Choroid plexus epithelial cell (primary cell): ENCODE results near the gene NXNL2.
A peak's percentile ranks its signal among the peaks of the same experiment; 100 is the strongest.

Experiments
- DNase-seq: peaks from one replicate; pipeline ENCODE4 v3.0.0-alpha.2; 2010; ENCODE audit warnings: low read depth
- H3K4me3 ChIP-seq: 2 replicates; pipeline ENCODE4 v1.5.1; 2011; ENCODE audit warnings: low read depth, mild to moderate bottlenecking, control low read depth, low read length, moderate library complexity
- TF ChIP-seq, protein P1 (sequence below): conservative IDR thresholded peaks from 2 replicates; pipeline ENCODE4 v1.5.1; 2011; ENCODE audit warnings: low read depth, mild to moderate bottlenecking, control low read depth, inconsistent platforms, low read length, moderate library complexity

The NXNL2 gene

DNA sequence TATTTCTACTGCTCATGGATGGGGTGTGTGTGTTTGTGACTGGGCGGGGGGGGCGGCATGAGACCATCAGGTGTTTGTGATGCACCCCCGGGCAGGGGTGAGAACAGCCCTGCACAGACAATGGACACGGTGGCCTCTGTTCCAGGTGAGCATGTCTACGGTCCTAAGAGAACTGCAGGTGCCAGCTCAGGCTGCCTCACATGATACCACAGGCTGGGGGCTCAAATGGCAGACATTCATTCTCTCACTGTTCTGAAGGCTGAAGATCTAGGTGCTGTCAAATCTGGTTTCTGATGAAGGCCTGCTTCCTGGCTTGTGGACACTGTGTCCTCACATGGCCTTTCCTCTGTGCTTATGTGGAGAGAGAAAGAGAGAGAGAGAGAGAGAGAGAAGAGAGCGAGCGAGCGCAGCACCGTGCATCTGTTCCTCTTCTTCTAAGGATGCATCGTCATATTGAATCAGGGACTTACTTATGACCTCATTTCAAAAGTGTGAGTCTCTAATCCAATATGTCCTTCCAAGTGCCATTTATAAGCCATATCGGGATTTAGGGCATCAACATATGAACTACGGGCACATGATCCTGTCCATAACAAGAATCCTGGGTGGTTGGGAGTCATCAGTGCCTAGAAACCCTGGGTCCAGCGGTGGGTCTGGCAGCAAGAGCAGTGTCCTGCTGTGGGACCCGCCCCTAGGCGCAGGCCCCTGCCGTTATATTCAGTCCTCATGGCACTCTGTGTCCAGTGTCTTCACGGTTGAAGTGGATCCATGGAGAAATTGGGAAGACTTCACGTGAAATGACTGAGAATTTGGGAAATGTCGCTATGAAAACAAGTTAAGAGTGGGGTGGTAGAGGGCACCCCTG, 42.5 kb downstream of the NXNL2 start:
- H3K4me3 ChIP-seq = no peak overlapping the region
- DNase-seq = no peak
- TF ChIP-seq, protein P1, sequence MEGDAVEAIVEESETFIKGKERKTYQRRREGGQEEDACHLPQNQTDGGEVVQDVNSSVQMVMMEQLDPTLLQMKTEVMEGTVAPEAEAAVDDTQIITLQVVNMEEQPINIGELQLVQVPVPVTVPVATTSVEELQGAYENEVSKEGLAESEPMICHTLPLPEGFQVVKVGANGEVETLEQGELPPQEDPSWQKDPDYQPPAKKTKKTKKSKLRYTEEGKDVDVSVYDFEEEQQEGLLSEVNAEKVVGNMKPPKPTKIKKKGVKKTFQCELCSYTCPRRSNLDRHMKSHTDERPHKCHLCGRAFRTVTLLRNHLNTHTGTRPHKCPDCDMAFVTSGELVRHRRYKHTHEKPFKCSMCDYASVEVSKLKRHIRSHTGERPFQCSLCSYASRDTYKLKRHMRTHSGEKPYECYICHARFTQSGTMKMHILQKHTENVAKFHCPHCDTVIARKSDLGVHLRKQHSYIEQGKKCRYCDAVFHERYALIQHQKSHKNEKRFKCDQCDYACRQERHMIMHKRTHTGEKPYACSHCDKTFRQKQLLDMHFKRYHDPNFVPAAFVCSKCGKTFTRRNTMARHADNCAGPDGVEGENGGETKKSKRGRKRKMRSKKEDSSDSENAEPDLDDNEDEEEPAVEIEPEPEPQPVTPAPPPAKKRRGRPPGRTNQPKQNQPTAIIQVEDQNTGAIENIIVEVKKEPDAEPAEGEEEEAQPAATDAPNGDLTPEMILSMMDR = no peak

GRCh38 chr9:88578121-88579049, 43.4 kb downstream of the NXNL2 start:
- no peak overlapping the region for H3K4me3 ChIP-seq
- peak; percentile 82 for DNase-seq
- TF ChIP-seq, protein P1 = peak; percentile 94

DNA sequence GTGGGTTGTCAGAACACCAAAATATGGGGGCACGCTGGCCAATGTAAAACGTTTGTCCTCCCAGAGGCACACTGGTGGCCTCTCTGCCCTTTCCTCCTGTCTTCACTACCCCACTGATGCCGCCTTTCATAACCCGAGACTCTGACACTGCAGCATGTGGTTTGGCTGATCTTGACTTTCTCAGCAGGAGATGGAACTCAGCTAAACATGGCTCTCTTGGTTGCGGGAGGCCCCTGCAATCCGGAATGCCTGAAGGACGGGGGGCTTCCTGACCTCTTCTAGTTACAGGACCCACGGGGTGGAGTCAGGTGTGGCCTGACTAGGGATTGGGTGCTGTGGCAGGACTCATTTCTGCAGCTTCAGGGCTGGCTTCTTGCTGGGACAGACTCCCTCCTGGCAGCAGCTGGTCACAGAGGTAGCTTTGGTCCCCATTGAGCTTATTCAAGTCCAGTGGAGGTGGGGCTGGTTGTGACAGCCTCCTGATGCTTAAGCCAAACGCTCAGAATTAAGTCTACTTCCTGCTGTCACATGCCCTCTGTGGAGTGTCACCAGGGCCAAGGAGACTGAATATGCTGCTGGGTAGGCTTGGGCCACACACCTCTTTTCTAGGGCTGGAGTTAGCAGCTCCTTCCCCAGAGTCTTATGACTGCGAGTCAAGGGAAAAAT, 44.2 kb downstream of the NXNL2 start:
- TF ChIP-seq, protein P1 = no peak
- no peak overlapping the region for H3K4me3 ChIP-seq
- DNase-seq = peak; percentile 75

DNA sequence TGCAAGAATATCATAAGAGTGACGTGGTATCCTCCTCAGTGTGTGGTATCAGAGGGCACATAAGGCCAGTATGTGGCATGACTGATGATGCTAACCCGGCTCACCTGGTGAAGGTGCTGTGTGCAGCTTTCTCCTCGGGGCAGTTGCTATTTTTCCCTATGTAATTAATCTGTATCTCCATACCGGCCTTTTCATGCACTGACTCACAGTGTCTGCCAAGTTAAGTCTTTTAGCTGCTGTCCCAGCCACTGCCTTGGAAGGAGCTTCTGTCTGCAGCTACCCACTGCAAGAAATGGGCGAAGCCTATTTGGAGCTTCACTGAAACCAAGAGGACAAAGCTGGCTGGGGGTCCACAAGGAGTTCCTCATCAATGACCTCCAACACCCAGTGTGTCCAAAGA, 46.0 kb downstream of the NXNL2 start:
- DNase-seq = no peak
- TF ChIP-seq, protein P1 = no peak
- H3K4me3 ChIP-seq = no peak overlapping the region

DNA sequence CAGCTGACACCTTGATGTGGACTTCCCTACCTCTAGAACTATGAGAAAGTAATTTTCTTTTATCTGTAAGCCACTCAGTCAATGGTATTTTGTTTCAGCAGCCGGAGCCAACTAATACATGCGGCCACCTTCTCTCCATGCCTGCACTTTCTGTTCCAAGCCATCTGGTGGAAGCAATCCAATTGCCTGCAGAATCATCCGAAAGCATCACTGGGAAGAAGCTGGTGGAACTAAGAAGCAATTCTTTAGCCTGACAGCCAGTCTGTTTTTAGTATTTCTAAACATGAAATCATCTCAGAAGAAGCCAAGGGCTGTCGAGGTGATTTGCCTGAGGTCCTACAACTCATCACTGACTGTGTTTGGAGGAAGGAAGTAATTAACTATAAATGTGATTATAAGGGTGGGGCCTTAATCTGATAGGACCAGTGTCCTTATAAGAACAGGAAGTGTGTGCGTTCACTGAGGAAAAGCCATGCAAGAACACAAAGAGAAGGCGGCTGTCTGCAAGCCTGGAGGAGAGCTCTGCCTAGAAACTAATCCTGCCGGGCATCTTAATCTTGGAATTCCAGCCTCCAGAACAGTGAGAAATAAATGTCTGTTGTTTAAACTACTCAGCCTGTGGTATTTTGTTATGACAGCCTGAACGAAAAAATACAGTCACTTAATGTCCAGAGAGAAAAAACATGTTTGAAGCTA, 49.1 kb downstream of the NXNL2 start:
- H3K4me3 ChIP-seq = no peak overlapping the region
- TF ChIP-seq, protein P1 = peak; percentile 45
- peak; percentile 75 for DNase-seq

DNA sequence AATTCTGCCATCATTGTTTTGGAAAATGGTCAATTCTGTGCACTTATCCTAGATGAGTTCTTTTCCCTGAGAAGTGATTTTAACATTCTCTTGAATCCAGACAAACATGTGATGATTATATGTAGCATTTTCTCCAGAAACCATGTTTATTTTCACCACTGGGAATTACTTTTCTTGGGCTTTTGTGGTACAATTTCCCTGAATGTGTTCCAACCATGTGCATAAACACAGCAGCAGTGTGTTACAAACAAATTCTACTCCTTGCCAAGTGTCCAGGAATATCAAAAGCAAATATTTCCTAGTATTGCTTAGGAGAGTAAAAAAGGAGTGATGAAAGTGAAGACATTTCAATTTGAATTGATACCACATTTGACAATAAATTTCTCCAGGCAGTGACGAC, 50.4 kb downstream of the NXNL2 start:
- TF ChIP-seq, protein P1 = no peak
- no peak for DNase-seq
- no peak overlapping the region for H3K4me3 ChIP-seq
